HL-60 (cell line): ENCODE measurements around the gene TOMM70.

Experiments
- GABPA ChIP-seq: IDR thresholded peaks from 2 replicates; pipeline ENCODE4 v1.6.1; 2012; ENCODE audit warnings: low read depth
- POLR2AphosphoS5 ChIP-seq: IDR thresholded peaks from 2 replicates; pipeline ENCODE4 v1.6.1; 2012; ENCODE audit warnings: low read depth
- SPI1 ChIP-seq: IDR thresholded peaks from 2 replicates; pipeline ENCODE4 v1.6.1; 2012; ENCODE audit warnings: low read depth, mild to moderate bottlenecking, borderline replicate concordance
- TF ChIP-seq, protein P1 (sequence below): IDR thresholded peaks from one replicate; pipeline ENCODE4 v1.5.1; 2011; ENCODE audit warnings: low read length, control low read depth, inconsistent platforms; ENCODE audit not compliant: insufficient read depth
- TF ChIP-seq, protein P2 (sequence below): IDR thresholded peaks from 2 replicates; pipeline ENCODE4 v1.6.1; 2012; ENCODE audit warnings: low read depth; ENCODE audit not compliant: insufficient replicate concordance

DNA sequence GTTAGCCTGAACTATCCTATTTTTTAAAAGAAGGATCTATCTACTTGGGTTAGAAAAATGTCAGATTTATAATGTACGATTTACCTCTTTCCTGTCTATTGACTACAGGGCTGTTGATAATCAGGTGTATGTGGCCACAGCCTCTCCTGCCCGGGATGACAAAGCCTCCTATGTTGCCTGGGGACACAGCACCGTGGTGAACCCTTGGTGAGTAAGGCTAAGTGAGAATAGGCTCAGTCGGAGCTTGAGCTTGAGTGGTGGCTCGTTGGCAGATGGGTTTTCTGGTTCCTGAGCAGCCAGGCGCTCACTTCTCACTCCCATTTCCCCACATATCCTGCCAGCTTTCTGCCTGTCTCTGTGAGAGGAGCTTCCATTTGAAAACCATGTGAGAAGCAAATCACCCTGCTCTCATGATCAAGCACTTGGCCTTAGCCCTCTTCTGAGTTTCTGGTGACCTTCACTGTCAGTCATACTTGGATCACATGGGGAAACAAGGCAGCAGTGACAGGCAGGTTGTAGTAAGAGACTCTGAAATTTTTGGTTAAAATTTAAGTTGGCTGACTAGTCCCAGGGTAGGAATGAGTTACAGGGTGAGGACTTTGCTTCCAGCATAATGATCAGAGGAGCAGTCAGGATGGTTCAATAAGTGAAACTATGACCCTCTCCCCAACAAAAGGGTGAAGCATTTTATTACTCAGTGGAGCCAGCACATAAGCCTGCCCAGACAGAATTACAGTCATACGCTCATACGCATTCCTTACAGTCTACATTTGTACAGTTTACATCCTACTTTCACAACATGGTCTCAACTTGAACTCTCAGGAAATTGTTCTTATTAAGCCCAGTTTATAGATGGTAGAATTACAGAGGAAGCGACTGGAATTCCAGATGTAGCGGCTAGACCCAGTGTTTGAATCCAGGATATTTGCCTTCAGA, 48.3 kb downstream of the TOMM70 start:
- TF ChIP-seq, protein P1, sequence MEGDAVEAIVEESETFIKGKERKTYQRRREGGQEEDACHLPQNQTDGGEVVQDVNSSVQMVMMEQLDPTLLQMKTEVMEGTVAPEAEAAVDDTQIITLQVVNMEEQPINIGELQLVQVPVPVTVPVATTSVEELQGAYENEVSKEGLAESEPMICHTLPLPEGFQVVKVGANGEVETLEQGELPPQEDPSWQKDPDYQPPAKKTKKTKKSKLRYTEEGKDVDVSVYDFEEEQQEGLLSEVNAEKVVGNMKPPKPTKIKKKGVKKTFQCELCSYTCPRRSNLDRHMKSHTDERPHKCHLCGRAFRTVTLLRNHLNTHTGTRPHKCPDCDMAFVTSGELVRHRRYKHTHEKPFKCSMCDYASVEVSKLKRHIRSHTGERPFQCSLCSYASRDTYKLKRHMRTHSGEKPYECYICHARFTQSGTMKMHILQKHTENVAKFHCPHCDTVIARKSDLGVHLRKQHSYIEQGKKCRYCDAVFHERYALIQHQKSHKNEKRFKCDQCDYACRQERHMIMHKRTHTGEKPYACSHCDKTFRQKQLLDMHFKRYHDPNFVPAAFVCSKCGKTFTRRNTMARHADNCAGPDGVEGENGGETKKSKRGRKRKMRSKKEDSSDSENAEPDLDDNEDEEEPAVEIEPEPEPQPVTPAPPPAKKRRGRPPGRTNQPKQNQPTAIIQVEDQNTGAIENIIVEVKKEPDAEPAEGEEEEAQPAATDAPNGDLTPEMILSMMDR: no peak
- TF ChIP-seq POLR2AphosphoS5: no peak
- no peak for TF ChIP-seq GABPA
- TF ChIP-seq, protein P2, sequence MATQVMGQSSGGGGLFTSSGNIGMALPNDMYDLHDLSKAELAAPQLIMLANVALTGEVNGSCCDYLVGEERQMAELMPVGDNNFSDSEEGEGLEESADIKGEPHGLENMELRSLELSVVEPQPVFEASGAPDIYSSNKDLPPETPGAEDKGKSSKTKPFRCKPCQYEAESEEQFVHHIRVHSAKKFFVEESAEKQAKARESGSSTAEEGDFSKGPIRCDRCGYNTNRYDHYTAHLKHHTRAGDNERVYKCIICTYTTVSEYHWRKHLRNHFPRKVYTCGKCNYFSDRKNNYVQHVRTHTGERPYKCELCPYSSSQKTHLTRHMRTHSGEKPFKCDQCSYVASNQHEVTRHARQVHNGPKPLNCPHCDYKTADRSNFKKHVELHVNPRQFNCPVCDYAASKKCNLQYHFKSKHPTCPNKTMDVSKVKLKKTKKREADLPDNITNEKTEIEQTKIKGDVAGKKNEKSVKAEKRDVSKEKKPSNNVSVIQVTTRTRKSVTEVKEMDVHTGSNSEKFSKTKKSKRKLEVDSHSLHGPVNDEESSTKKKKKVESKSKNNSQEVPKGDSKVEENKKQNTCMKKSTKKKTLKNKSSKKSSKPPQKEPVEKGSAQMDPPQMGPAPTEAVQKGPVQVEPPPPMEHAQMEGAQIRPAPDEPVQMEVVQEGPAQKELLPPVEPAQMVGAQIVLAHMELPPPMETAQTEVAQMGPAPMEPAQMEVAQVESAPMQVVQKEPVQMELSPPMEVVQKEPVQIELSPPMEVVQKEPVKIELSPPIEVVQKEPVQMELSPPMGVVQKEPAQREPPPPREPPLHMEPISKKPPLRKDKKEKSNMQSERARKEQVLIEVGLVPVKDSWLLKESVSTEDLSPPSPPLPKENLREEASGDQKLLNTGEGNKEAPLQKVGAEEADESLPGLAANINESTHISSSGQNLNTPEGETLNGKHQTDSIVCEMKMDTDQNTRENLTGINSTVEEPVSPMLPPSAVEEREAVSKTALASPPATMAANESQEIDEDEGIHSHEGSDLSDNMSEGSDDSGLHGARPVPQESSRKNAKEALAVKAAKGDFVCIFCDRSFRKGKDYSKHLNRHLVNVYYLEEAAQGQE: no peak
- TF ChIP-seq SPI1: no peak
